ENCODE results near the gene ING2. TPM values are rescaled to one million over a fixed set of nuclear protein-coding genes. Genes with fewer than 3 reads are reported as not detected.

The ING2 gene
- total and polyA plus RNA-seq, 10 of the 15 experiments (the other 5 are each of a cell fraction or from before 2014, with no cell fraction given), result 3.3 to 16.1 (median 10.9) TPM

GRCh38 chr4:183471946-183472708, 32.7 kb upstream of the ING2 start (continued):
- TF ChIP-seq RELB (IDR thresholded peaks at IDR 0.05; ENCODE audit: low read depth) (no peak), MTA2 (IDR thresholded peaks at IDR 0.05; ENCODE audit: low read depth) (no peak), ZBTB4 (CRISPR knock-in tag; IDR thresholded peaks at IDR 0.05) (no peak)

GRCh38 chr4:183478123-183478522, 26.7 kb upstream of the ING2 start:
- FAIRE-seq (no peak), DNase-seq (ENCODE audit: low read depth, low spot score) (no peak), ATAC-seq (no peak)
- in situ Hi-C loops (cut with MboI) (loop anchor here (10.0 kb wide), 1 partner anchor 617 kb away; no protein-coding TSS in a partner anchor), intact Hi-C loops (cut with micrococcal nuclease; ENCODE audit: unreplicated experiment) (no loop called here)
- H3K79me2 ChIP-seq (ENCODE audit: control insufficient read depth, insufficient read depth, low read length), result no peaks in the 10 kb centered on the region
- no TSS peak for BruUV-seq (replicated peaks)
- no peak overlapping the region for H3K4me2 ChIP-seq (ENCODE audit: control insufficient read depth, insufficient read depth)
- TF ChIP-seq STAT3 (IDR thresholded peaks at IDR 0.05; ENCODE audit: low read depth, low read length) (no peak), ZSCAN29 (IDR thresholded peaks at IDR 0.05) (no peak), IKZF2 (IDR thresholded peaks at IDR 0.05) (no peak), CHD4 (IDR thresholded peaks at IDR 0.05) (no peak), SP1 (IDR thresholded peaks at IDR 0.05; ENCODE audit: low read depth, low read length) (no peak)
- ChIA-PET RAD21 (ENCODE audit: unreplicated experiment) (no interaction called here), CTCF (interaction anchor here (0.7 to 1.0 kb wide), 3 partner anchors 9 to 216 kb away, joined by 3 to 4 read pairs (median 3); no protein-coding TSS in a partner anchor), POLR2A (interaction anchor here (0.7 kb wide), 1 partner anchor 29 kb away, joined by 5 read pairs; no protein-coding TSS in a partner anchor), SMC1A (ENCODE audit: uncharacterized antibody, unreplicated experiment) (interaction anchor here (1.2 kb wide), 1 partner anchor 51 kb away, joined by 3 read pairs; no protein-coding TSS in a partner anchor)
- H3K9me3 ChIP-seq (replicated peaks; ENCODE audit: control insufficient read depth, insufficient read depth, low read length), result no peaks in the 10 kb centered on the region
- H3K36me3 ChIP-seq (ENCODE audit: control insufficient read depth in 2 of 2, insufficient read depth in 2 of 2, low read length in 1 of 2), result no peaks in the 10 kb centered on the region
- H3K4me3 ChIP-seq, result no peak overlapping the region
- no peaks in the 10 kb centered on the region for H3K27me3 ChIP-seq (replicated peaks in 1 of 2; ENCODE audit: control insufficient read depth in 2 of 2, insufficient read depth in 2 of 2, low read length in 1 of 2)
- no peaks in the 10 kb centered on the region for H4K20me1 ChIP-seq (ENCODE audit: control insufficient read depth, insufficient read depth)
- no peak overlapping the region for H3K27ac ChIP-seq (ENCODE audit: control insufficient read depth, insufficient read depth)
- WGBS (ENCODE audit: insufficient coverage, insufficient replicate concordance, low lambda C conversion rate, missing lambda C conversion rate), result 29% methylated on average over 3 of the region's 5 CpGs
- no peaks in the 10 kb centered on the region for H3K4me1 ChIP-seq (ENCODE audit: control insufficient read depth, insufficient read depth, low read length)
- no peak overlapping the region for H2AFZ ChIP-seq (ENCODE audit: control insufficient read depth, low read depth, low read length)
- no peak overlapping the region for H3K9ac ChIP-seq (ENCODE audit: control insufficient read depth, insufficient read depth, low read length)
